Measurements from ENCODE around the gene DPYSL3. TPM values are rescaled to one million over a fixed set of nuclear protein-coding genes. Genes with fewer than 3 reads are reported as not detected.

DPYSL3 gene
- total RNA-seq, 1 donor from 2014 or later = 37.1 TPM

DNA sequence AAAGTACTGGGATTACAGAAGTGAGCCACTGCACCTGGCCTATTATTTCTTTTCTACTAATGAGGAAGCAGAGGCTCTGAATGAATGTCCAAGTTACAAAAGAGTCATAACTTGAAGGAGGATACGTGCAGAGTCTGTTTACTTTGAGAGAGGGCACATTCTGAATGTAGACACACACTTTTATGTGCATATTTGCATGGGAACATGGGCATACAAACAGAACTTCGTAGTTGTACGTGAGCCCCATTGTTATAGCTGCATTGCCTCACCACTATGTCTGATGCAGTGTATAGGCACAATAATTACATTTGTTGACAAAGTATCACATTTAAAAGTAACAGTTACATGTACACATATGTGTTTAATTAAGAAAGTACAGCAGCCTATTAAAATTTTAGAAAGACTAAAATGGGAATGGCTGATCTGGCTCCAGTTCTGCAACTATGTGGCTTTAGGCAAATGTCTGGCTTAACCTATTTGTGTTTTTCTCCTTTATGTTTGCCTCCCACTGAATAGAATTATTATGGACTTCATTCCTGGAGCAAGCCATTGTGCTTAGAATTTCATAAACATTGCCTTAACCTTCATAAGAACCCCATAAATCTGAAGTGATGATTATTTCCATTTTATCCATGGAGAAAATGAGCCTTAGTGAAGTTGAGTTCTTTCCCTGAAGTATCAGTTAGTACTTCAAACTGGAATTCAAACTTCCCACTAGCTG is 3.0 kb upstream of the DPYSL3 start:
- no peak for DNase-seq

GRCh38 chr5:147510885-147511284 is 1.0 kb upstream of the DPYSL3 start:
- no peak for DNase-seq

DNA sequence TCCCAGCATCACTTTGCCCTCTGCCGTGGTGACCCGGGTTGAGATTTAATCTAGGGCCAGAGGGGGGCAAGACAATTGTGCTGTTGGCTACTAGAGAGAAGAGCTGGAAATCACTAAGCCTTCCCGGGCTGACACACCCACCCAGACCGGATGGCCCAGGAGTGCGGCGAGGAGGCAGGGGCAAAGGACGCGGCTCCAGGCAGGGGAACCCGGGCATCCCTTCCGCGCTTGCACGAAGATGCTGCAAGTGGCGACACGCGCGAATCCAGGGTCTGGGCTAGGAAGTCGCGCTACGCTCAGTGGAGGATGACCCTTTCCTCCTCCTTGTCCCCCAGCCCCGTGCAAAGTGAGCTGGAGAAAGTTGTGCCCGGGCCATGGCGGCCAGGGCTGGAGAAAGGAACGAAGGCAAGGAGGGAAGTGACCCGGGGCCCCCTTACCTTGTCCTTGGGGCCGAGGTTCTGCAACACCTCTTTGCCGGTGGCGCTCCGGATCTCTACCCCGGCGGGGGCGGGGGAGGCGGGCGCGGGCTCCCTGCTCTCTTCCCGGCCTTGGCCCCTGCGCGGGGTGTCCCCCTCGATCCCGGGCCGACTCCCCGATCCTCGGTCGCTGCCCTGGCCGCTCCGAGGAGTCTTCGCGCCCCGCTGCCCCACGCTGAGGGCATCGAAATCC is 693 bp downstream of the DPYSL3 start:
- peak; percentile 56 for DNase-seq

DNA sequence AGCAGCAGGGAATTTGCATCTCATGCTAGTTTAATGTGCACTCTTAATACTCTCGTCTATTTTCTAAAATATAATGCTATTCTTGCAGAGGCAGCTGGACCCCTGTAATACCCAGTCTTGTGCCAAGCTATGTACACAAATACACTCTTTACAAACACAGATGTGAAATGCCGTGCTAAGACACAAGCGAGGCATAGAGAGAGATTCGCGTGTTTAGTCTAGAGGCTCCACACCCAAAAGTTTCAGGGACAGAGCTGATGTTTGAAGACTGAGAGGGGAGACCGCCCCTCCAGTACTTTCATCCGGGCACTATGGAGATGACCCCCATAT is 1.2 kb downstream of the DPYSL3 start:
- DNase-seq = no peak

DNA sequence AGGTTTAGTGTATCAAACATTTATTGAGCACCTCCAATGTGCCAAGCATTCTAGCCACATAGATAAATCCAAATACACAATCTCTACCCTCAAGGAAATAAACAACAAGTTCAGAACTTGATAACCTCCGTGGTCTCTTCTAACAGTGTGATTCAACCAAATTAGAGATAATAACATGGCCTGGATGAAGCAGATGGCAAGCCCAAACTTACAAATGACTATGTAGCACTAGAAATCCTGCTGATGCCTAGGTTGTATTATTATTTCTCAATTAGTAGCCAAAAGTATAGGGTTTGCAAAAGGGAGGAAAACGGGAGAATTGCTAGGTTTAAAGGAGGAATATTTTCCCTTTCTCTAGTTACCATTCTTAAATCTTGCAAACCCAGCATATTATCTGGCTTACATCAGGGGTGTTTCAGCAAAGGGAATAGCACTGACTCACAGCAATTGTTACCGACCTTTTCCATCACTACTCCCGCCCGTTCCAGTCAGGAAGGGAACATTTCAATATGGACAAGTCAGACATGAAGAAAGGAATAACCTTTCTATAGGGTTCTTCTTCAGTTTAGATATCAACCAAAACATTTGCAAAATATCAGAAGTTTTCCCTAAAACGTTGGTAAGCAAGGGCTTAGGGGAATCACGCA is 2.3 kb downstream of the DPYSL3 start:
- peak; percentile 85 for DNase-seq

DNA sequence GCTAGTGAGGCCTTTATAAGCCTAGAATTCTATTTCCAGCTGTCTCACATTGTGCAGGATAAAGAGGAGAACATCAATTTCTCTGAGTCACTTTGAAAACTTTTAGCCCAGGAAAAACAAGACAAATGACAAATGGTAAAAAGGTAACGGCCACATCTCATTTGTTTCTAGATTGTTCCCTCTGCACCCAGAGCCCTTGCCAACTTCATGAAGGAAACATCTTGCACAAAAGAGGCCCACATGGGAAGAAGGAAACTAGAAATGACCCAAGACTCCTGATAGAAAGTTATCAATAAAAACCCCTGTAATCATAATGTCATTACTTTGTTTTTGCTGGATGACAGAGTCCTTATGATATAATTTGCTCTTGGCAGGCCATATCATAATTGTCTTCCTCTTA is 5.3 kb downstream of the DPYSL3 start:
- DNase-seq = peak; percentile 72

- DNase-seq = peak; percentile 73
Observed at GRCh38 chr5:147504011-147504410, 5.9 kb downstream of the DPYSL3 start.

DNA sequence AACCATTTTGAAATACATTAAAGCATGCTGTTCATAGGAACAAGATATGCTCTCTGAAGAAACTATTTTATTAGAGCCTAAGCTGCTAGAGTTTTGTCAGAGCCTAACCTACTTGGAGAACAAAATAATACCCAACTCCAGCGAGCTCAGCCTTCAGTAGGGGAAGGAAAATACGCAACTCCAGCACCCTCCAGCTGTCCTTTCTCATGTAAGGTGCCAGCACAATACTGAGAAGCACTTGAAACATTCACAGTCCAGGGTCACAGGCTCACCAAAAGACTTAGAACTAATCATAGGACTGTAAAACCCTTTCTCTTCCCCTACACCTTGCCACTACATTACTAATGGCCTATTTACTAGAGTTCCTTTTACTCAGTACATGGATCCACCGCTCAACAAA is 18.9 kb downstream of the DPYSL3 start:
- DNase-seq = no peak

DNA sequence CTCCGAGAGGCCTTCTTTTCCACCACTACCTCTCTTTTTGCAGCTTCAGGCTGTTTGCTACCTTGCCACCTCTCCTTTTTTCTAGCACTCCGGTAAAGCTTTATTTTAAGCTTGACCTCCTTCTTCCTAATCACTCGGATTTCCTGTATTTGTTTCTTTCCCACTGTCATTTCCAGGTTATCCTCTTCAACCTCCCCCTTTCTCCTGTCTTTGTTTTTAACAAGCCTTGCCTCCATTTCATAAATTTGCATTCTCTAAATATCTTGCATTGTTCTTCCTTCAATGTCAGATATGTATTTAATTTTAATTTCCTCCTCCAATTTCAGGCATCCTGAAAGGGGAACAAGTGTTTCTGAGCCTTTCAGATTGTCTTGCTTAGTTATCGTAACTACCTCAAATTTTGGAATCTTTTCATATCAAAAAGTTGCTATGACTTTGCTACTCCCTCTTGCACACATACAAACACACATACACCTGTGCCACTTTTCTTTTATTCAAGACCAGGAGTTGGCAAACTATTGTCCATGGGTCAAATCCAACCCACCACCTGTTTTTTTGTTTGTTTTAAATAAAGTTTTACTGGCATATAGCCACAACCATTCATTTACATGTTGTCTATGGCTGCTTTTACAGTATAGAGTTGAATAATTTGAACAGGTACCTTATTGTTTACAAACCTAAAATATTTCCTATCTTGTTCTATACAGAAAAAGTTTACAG is 22.7 kb downstream of the DPYSL3 start:
- peak; percentile 72 for DNase-seq

GRCh38 chr5:147485814-147486213 is 24.1 kb downstream of the DPYSL3 start:
- DNase-seq = no peak

DNA sequence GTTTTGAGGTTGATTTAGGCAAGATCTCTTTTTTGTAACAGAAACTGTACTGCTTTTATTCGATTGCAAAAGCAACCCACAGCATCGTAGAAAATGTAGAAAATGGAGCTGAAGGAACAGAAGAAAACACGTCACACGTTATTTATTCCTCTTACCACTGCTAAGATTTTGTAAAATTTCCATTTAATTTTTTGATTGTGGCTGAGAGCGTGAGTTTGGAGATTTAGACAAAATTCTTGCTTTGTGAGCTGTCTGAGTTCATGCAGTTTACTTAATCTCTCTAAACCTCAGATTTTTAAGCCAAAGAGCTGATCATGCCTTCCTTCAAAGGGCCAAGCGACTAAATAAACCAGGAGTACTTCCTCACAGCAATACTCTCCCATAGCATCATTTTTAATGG is 24.8 kb downstream of the DPYSL3 start:
- DNase-seq = no peak

DNA sequence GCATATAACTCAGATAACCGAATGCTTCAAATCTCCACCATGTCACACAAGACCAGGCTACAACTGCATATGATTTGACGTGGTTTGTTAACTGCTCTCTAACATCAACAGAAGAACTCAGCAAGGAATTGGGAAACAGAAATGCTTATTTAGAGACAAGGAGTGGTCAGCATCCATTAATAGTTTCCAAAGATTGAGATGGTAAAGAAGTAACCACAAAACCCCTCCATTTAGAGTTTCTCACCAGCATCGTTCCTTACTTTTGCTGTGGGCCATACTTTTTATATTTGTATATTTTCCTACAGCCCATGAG is 25.2 kb downstream of the DPYSL3 start:
- no peak for DNase-seq

DNA sequence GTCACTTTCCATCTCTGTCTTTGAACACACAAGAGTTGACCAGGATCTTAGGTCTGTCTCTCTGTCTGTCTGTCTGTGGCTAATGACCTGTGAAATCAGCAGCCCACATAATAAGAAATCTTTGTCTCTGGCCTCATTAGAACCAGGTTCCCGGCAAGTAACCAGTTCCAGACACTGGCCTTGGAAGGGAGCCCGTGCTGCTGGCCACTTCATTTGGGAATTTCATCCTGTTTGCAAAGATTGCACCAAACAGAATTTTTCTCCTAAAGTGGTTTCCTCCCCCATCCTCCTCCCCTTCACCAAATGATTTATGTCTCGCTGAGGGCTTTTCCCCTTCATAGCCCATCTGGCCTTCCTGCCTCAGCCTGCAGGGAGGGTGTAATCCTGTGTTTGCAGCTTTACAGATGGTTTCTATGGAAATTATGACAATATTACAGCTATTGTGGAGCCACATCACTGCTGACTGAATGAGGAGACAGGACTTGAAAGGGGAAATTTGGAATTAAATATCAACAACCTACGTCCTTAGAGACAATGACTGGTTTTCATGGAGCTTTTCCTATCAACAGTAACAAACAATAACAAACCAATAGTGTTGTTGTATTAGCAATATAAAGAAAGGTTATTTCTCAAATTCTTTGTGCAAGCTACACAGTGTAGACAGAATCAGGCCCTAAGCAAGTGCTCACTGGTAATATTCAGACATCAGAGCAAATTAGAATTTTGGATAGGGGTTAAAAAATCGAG is 25.7 kb downstream of the DPYSL3 start:
- DNase-seq = peak; percentile 99

DNA sequence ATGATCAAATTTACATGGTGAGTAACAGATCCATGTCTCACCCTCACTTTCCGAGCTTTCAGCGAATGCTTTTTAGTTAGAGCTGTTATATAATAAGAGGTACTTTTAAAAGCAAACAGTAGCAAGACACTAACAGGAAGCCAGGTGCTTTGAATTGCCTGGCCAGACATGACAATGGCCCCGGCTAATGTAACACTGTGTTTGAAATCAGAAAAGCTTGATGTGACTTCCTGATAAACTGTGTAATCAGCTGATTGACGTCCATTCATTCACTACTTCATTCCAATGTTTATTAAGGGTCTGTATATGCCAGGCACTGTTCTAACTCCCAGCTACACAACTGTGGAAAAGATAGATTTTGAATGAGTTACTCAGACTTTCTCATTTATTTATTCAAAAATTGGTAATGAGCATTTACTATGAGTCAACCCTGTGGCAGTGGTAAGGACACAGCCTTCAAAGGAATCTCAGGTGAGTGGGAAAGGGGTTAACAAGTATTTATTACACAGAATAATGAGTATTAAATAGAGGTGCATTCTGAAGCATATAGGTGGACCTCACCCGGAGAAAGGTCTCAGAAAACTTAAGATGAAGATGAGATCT is 26.6 kb downstream of the DPYSL3 start:
- DNase-seq = peak; percentile 57

- DNase-seq = peak; percentile 37
Observed at GRCh38 chr5:147482706-147483180, 27.1 kb downstream of the DPYSL3 start.

- peak; percentile 89 for DNase-seq
Observed at GRCh38 chr5:147481874-147482705, 27.8 kb downstream of the DPYSL3 start.

GRCh38 chr5:147481376-147481775 is 28.5 kb downstream of the DPYSL3 start:
- no peak for DNase-seq

GRCh38 chr5:147479949-147480348 is 29.9 kb downstream of the DPYSL3 start:
- peak; percentile 71 for DNase-seq

GRCh38 chr5:147479444-147479843 is 30.4 kb downstream of the DPYSL3 start:
- no peak for DNase-seq

DNA sequence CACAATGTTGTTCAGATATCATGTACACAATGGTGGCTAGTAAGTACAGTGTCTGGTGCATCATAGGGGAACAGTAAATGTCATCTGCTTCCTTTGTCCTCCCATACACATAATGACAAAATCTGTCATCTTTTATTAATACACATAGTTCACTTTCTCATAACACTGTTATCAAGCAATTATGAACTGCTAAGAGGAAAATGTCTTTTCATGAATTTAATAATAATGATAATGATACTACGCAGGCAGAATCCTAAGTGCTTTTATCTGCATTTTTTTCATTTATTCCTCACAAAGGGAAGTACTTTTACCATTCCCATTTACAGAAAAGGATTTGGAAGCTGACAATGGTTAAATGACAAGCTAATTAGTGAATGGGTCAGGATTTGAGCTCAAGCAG is 35.7 kb downstream of the DPYSL3 start:
- DNase-seq = no peak
